Liver (tissue), 9 donors: ENCODE data around the gene SOX15. TPM values are rescaled to one million over a fixed set of nuclear protein-coding genes. Genes with fewer than 3 reads are reported as not detected.

Experiments used
- DNase-seq: peaks from one replicate; pipeline ENCODE4 v3.0.0-alpha.2; 2017; ENCODE audit warnings: low spot score
- H3K27ac ChIP-seq, 2 donors: one replicate each; pipeline ENCODE4 v1.7.0; 2013; ENCODE audit warnings: inconsistent platforms in 2 of 2, low read length in 2 of 2, control low read depth in 1 of 2, low read depth in 1 of 2, mild to moderate bottlenecking in 1 of 2
- H3K27me3 ChIP-seq, 4 donors: one replicate each; pipeline versions ENCODE4 v1.6.1 to v1.7.0; 2013; ENCODE audit warnings: low read length in 3 of 4, inconsistent platforms in 1 of 4, mild to moderate bottlenecking in 1 of 4, moderate library complexity in 1 of 4; ENCODE audit not compliant: control insufficient read depth in 4 of 4, insufficient read depth in 4 of 4
- H3K36me3 ChIP-seq, 4 donors: one replicate each; pipeline versions ENCODE4 v1.6.1 to v1.7.0; 2013; ENCODE audit warnings: low read length in 3 of 4, mild to moderate bottlenecking in 3 of 4, low read depth in 1 of 4, moderate library complexity in 1 of 4; ENCODE audit not compliant: control insufficient read depth in 4 of 4, insufficient read depth in 3 of 4
- H3K4me1 ChIP-seq, 4 donors: one replicate each; pipeline versions ENCODE4 v1.6.1 to v1.7.0; 2013; ENCODE audit warnings: low read length in 3 of 4, mild to moderate bottlenecking in 3 of 4, moderate library complexity in 1 of 4; ENCODE audit not compliant: control insufficient read depth in 4 of 4, insufficient read depth in 4 of 4
- H3K4me3 ChIP-seq, 3 donors: one replicate each; pipeline versions ENCODE4 v1.6.1 to v1.7.0; 2013; ENCODE audit warnings: low read length in 3 of 3, control low read depth in 1 of 3, low read depth in 1 of 3, mild to moderate bottlenecking in 1 of 3
- H3K9ac ChIP-seq, 2 donors: one replicate each; pipeline ENCODE4 v1.7.0; 2013; ENCODE audit warnings: low read length in 2 of 2, mild to moderate bottlenecking in 2 of 2, moderate library complexity in 2 of 2, control low read depth in 1 of 2, low read depth in 1 of 2
- H3K9me3 ChIP-seq, 4 donors: one replicate each; pipeline versions ENCODE4 v1.6.1 to v1.7.0; 2013; ENCODE audit warnings: low read length in 3 of 4; ENCODE audit not compliant: control insufficient read depth in 4 of 4
- ATF3 ChIP-seq: IDR thresholded peaks from 2 replicates; pipeline ENCODE4 v1.6.1; 2016; ENCODE audit warnings: antibody characterized with exemption
- CTCF ChIP-seq: fragments of 150-350 bp; IDR thresholded peaks from 2 replicates; pipeline ENCODE4 v1.5.1; 2017; ENCODE audit warnings: improper control_type of control experiment, low read depth, low read length; ENCODE audit not compliant: missing input control
- EGR1 ChIP-seq, 2 donors: IDR thresholded peaks; 2 replicates each; pipeline ENCODE4 v1.6.1; 2016 to 2018; ENCODE audit warnings: antibody characterized with exemption in 2 of 2, low read depth in 2 of 2
- FOXA1 ChIP-seq: IDR thresholded peaks from 2 replicates; pipeline ENCODE4 v1.6.1; 2016; ENCODE audit warnings: antibody characterized with exemption
- FOXA2 ChIP-seq: IDR thresholded peaks from 2 replicates; pipeline ENCODE4 v1.6.1; 2016; ENCODE audit warnings: antibody characterized with exemption
- GABPA ChIP-seq, 2 donors: IDR thresholded peaks in 1 of 2; conservative IDR thresholded peaks in 1 of 2; 2 replicates each; pipeline ENCODE4 v1.6.1; 2016; ENCODE audit warnings: antibody characterized with exemption in 2 of 2, mild to moderate bottlenecking in 1 of 2, moderate library complexity in 1 of 2
- HNF4A ChIP-seq, 2 donors: conservative IDR thresholded peaks; 2 replicates each; pipeline ENCODE4 v1.6.1; 2016; ENCODE audit warnings: antibody characterized with exemption in 2 of 2, mild to moderate bottlenecking in 2 of 2
- HNF4G ChIP-seq: IDR thresholded peaks from 2 replicates; pipeline ENCODE4 v1.6.1; 2016; ENCODE audit warnings: antibody characterized with exemption
- JUND ChIP-seq, 2 donors: IDR thresholded peaks; 2 replicates each; pipeline ENCODE4 v1.6.1; 2016; ENCODE audit warnings: antibody characterized with exemption in 2 of 2
- MAX ChIP-seq: IDR thresholded peaks from 2 replicates; pipeline ENCODE4 v1.6.1; 2016; ENCODE audit warnings: antibody characterized with exemption
- NR2F2 ChIP-seq: IDR thresholded peaks from 2 replicates; pipeline ENCODE4 v1.6.1; 2016; ENCODE audit warnings: antibody characterized with exemption
- RAD21 ChIP-seq, 2 donors: IDR thresholded peaks; 2 replicates each; pipeline ENCODE4 v1.6.1; 2016; ENCODE audit warnings: antibody characterized with exemption in 2 of 2, mild to moderate bottlenecking in 2 of 2
- REST ChIP-seq: IDR thresholded peaks from 2 replicates; pipeline ENCODE4 v1.6.1; 2016; ENCODE audit warnings: antibody characterized with exemption, mild to moderate bottlenecking
- RXRA ChIP-seq, 2 donors: IDR thresholded peaks; 2 replicates each; pipeline ENCODE4 v1.6.1; 2017 to 2018; ENCODE audit warnings: antibody characterized with exemption in 2 of 2, mild to moderate bottlenecking in 1 of 2
- SP1 ChIP-seq: IDR thresholded peaks from 2 replicates; pipeline ENCODE4 v1.6.1; 2018; ENCODE audit warnings: antibody characterized with exemption, mild to moderate bottlenecking
- TAF1 ChIP-seq: conservative IDR thresholded peaks from 2 replicates; pipeline ENCODE4 v1.6.1; 2016; ENCODE audit warnings: antibody characterized with exemption, mild to moderate bottlenecking
- YY1 ChIP-seq: IDR thresholded peaks from 2 replicates; pipeline ENCODE4 v1.6.1; 2016; ENCODE audit warnings: antibody characterized with exemption, mild to moderate bottlenecking
- ZBTB33 ChIP-seq: IDR thresholded peaks from 2 replicates; pipeline ENCODE4 v1.6.1; 2016; ENCODE audit warnings: antibody characterized with exemption
- WGBS: extraction: QIAGEN DNeasy Blood & Tissue Kit; methylation state at CpG from one replicate; pipeline ENCODE4 v1.1.7; 2013; 5-methylcytosine and 5-hydroxymethylcytosine counted together
- polyA plus RNA-seq, 2 donors: library from polyadenylated mRNA; stranded (reverse) in 1 of 2; unstranded in 1 of 2; fragments of 200-250 nt in 1 of 2; fragments of >200 nt in 1 of 2; fragmentation: Nextera tagmentation in 1 of 2; extraction: Ambion mirVana in 1 of 2; gene quantifications; one replicate each; pipeline versions ENCODE4 v1.2.1 to v1.2.3, GENCODE V29; 2013 to 2015
- total RNA-seq, 2 donors: library from RNA; depleted of rRNA; stranded (reverse); fragments of >200 nt; gene quantifications; one replicate each; pipeline ENCODE4 v1.2.3, GENCODE V29; 2014
- donor health status: healthy.
- donor health status: healthy.
- donor health status: healthy.
- donor health status: healthy.
- donor health status: healthy.

Gene SOX15
- total and polyA plus RNA-seq, 4 donors = 0.06 to 0.33 (median 0.17) TPM; not detected in 1

GRCh38 chr17:7626307-7626706 lies 36.4 kb upstream of the SOX15 start:
- Histone ChIP-seq H3K4me3 (peak overlapping the region; percentile 88 to 93 (median 92)), H3K9ac (peak overlapping the region; percentile 85 to 92), H3K36me3 (peaks cover 0 to 1% (median 0%) of the 10 kb centered on the region in 4 donors), H3K27ac (peak overlapping the region; percentile 85 to 99), H3K27me3 (no peaks in the 10 kb centered on the region), H3K4me1 (peaks cover 10 to 52% (median 38%) of the 10 kb centered on the region in 4 donors), H3K9me3 (no peaks in the 10 kb centered on the region)
- WGBS = 53% methylated on average over 7 of the region's 7 CpGs
- TF ChIP-seq ZBTB33 (no peak), TAF1 (no peak), CTCF (no peak), RAD21 (IDR thresholded peaks at IDR 0.05) (no peak), NR2F2 (no peak), MAX (no peak), ATF3 (no peak), GABPA (IDR thresholded peaks at IDR 0.05 in 1 of 2, conservative IDR thresholded peaks at IDR 0.05 in 1 of 2) (no peak), FOXA1 (no peak), EGR1 (IDR thresholded peaks at IDR 0.05; ENCODE audit: low read depth in 2 of 2) (no peak), JUND (IDR thresholded peaks at IDR 0.05) (no peak), HNF4A (conservative IDR thresholded peaks at IDR 0.05) (no peak), RXRA (IDR thresholded peaks at IDR 0.05) (no peak), FOXA2 (no peak), SP1 (no peak), HNF4G (no peak), YY1 (no peak), REST (no peak)
- no peak for DNase-seq
